WI38 (cell line): ENCODE results near the gene ZNF76.

ENCODE experiments used
- H3K4me3 ChIP-seq: 2 replicates; pipeline ENCODE4 v1.5.1; 2011; ENCODE audit warnings: low read depth, mild to moderate bottlenecking, control low read depth, low read length
- CTCF ChIP-seq: IDR thresholded peaks from 2 replicates; pipeline ENCODE4 v1.5.1; 2012; ENCODE audit warnings: low read depth, mild to moderate bottlenecking, control low read depth, low read length

ZNF76 gene

GRCh38 chr6:35294308-35294945 lies 34.9 kb downstream of the ZNF76 start:
- H3K4me3 ChIP-seq, result no peak overlapping the region
- peak; percentile 60; the same call in 1 of the 2 replicates for TF ChIP-seq CTCF

- no peak for TF ChIP-seq CTCF
- no peak overlapping the region for H3K4me3 ChIP-seq
Observed at GRCh38 chr6:35295036-35295435, 35.5 kb downstream of the ZNF76 start.

GRCh38 chr6:35295521-35296315 lies 36.2 kb downstream of the ZNF76 start:
- no peak for TF ChIP-seq CTCF
- no peak overlapping the region for H3K4me3 ChIP-seq

- no peak for TF ChIP-seq CTCF
- H3K4me3 ChIP-seq, result no peak overlapping the region
Observed at GRCh38 chr6:35296931-35297600, 37.5 kb downstream of the ZNF76 start.

- no peak; the same call in 1 of the 2 replicates for TF ChIP-seq CTCF
- H3K4me3 ChIP-seq, result no peak within 1 kb of the TSS
Observed at GRCh38 chr6:35297601-35298481, 38.3 kb downstream of the ZNF76 start, which contains the start of gene DEF6. DEF6 (plus strand) TSS chr6:35297818; CDS start chr6:35297857, 39 bp downstream.

GRCh38 chr6:35298625-35299140 lies 39.1 kb downstream of the ZNF76 start:
- TF ChIP-seq CTCF, result no peak
- no peak overlapping the region for H3K4me3 ChIP-seq
